Liver (tissue), 9 donors: Measurements from ENCODE around the gene ABHD12. TPM values are rescaled to one million over a fixed set of nuclear protein-coding genes. Genes with fewer than 3 reads are reported as not detected.
"Not testable (repeated sequence)": the region's sequence is repeated elsewhere in the genome, so short reads cannot be mapped to it uniquely, and the experiment has no call there.

Experiments
- DNase-seq: peaks from one replicate; pipeline ENCODE4 v3.0.0-alpha.2; 2017; ENCODE audit warnings: low spot score
- H3K27ac ChIP-seq, 2 donors: one replicate each; pipeline ENCODE4 v1.7.0; 2013; ENCODE audit warnings: inconsistent platforms in 2 of 2, low read length in 2 of 2, control low read depth in 1 of 2, low read depth in 1 of 2, mild to moderate bottlenecking in 1 of 2
- H3K27me3 ChIP-seq, 4 donors: one replicate each; pipeline versions ENCODE4 v1.6.1 to v1.7.0; 2013; ENCODE audit warnings: low read length in 3 of 4, inconsistent platforms in 1 of 4, mild to moderate bottlenecking in 1 of 4, moderate library complexity in 1 of 4; ENCODE audit not compliant: control insufficient read depth in 4 of 4, insufficient read depth in 4 of 4
- H3K36me3 ChIP-seq, 4 donors: one replicate each; pipeline versions ENCODE4 v1.6.1 to v1.7.0; 2013; ENCODE audit warnings: low read length in 3 of 4, mild to moderate bottlenecking in 3 of 4, low read depth in 1 of 4, moderate library complexity in 1 of 4; ENCODE audit not compliant: control insufficient read depth in 4 of 4, insufficient read depth in 3 of 4
- H3K4me1 ChIP-seq, 4 donors: one replicate each; pipeline versions ENCODE4 v1.6.1 to v1.7.0; 2013; ENCODE audit warnings: low read length in 3 of 4, mild to moderate bottlenecking in 3 of 4, moderate library complexity in 1 of 4; ENCODE audit not compliant: control insufficient read depth in 4 of 4, insufficient read depth in 4 of 4
- H3K4me3 ChIP-seq, 3 donors: one replicate each; pipeline versions ENCODE4 v1.6.1 to v1.7.0; 2013; ENCODE audit warnings: low read length in 3 of 3, control low read depth in 1 of 3, low read depth in 1 of 3, mild to moderate bottlenecking in 1 of 3
- H3K9ac ChIP-seq, 2 donors: one replicate each; pipeline ENCODE4 v1.7.0; 2013; ENCODE audit warnings: low read length in 2 of 2, mild to moderate bottlenecking in 2 of 2, moderate library complexity in 2 of 2, control low read depth in 1 of 2, low read depth in 1 of 2
- H3K9me3 ChIP-seq, 4 donors: one replicate each; pipeline versions ENCODE4 v1.6.1 to v1.7.0; 2013; ENCODE audit warnings: low read length in 3 of 4; ENCODE audit not compliant: control insufficient read depth in 4 of 4
- ATF3 ChIP-seq: IDR thresholded peaks from 2 replicates; pipeline ENCODE4 v1.6.1; 2016; ENCODE audit warnings: antibody characterized with exemption
- CTCF ChIP-seq: fragments of 150-350 bp; IDR thresholded peaks from 2 replicates; pipeline ENCODE4 v1.5.1; 2017; ENCODE audit warnings: improper control_type of control experiment, low read depth, low read length; ENCODE audit not compliant: missing input control
- EGR1 ChIP-seq, 2 donors: IDR thresholded peaks; 2 replicates each; pipeline ENCODE4 v1.6.1; 2016 to 2018; ENCODE audit warnings: antibody characterized with exemption in 2 of 2, low read depth in 2 of 2
- GABPA ChIP-seq, 2 donors: IDR thresholded peaks in 1 of 2; conservative IDR thresholded peaks in 1 of 2; 2 replicates each; pipeline ENCODE4 v1.6.1; 2016; ENCODE audit warnings: antibody characterized with exemption in 2 of 2, mild to moderate bottlenecking in 1 of 2, moderate library complexity in 1 of 2
- JUND ChIP-seq, 2 donors: IDR thresholded peaks; 2 replicates each; pipeline ENCODE4 v1.6.1; 2016; ENCODE audit warnings: antibody characterized with exemption in 2 of 2
- MAX ChIP-seq: IDR thresholded peaks from 2 replicates; pipeline ENCODE4 v1.6.1; 2016; ENCODE audit warnings: antibody characterized with exemption
- NR2F2 ChIP-seq: IDR thresholded peaks from 2 replicates; pipeline ENCODE4 v1.6.1; 2016; ENCODE audit warnings: antibody characterized with exemption
- RAD21 ChIP-seq, 2 donors: IDR thresholded peaks; 2 replicates each; pipeline ENCODE4 v1.6.1; 2016; ENCODE audit warnings: antibody characterized with exemption in 2 of 2, mild to moderate bottlenecking in 2 of 2
- RXRA ChIP-seq, 2 donors: IDR thresholded peaks; 2 replicates each; pipeline ENCODE4 v1.6.1; 2017 to 2018; ENCODE audit warnings: antibody characterized with exemption in 2 of 2, mild to moderate bottlenecking in 1 of 2
- SP1 ChIP-seq: IDR thresholded peaks from 2 replicates; pipeline ENCODE4 v1.6.1; 2018; ENCODE audit warnings: antibody characterized with exemption, mild to moderate bottlenecking
- TAF1 ChIP-seq: conservative IDR thresholded peaks from 2 replicates; pipeline ENCODE4 v1.6.1; 2016; ENCODE audit warnings: antibody characterized with exemption, mild to moderate bottlenecking
- YY1 ChIP-seq: IDR thresholded peaks from 2 replicates; pipeline ENCODE4 v1.6.1; 2016; ENCODE audit warnings: antibody characterized with exemption, mild to moderate bottlenecking
- WGBS: extraction: QIAGEN DNeasy Blood & Tissue Kit; methylation state at CpG from one replicate; pipeline ENCODE4 v1.1.7; 2013; 5-methylcytosine and 5-hydroxymethylcytosine counted together
- polyA plus RNA-seq, 2 donors: library from polyadenylated mRNA; stranded (reverse) in 1 of 2; unstranded in 1 of 2; fragments of 200-250 nt in 1 of 2; fragments of >200 nt in 1 of 2; fragmentation: Nextera tagmentation in 1 of 2; extraction: Ambion mirVana in 1 of 2; gene quantifications; one replicate each; pipeline versions ENCODE4 v1.2.1 to v1.2.3, GENCODE V29; 2013 to 2015
- total RNA-seq, 2 donors: library from RNA; depleted of rRNA; stranded (reverse); fragments of >200 nt; gene quantifications; one replicate each; pipeline ENCODE4 v1.2.3, GENCODE V29; 2014
- TF ChIP-seq, protein P1 (sequence below): IDR thresholded peaks from 2 replicates; pipeline ENCODE4 v1.6.1; 2016; ENCODE audit warnings: antibody characterized with exemption, mild to moderate bottlenecking
- TF ChIP-seq, protein P2 (sequence below): IDR thresholded peaks from 2 replicates; pipeline ENCODE4 v1.6.1; 2016; ENCODE audit warnings: antibody characterized with exemption
- donor health status: healthy.
- donor health status: healthy.
- donor health status: healthy.
- donor health status: healthy.
- donor health status: healthy.

ABHD12 gene
- total and polyA plus RNA-seq, 4 donors, result 11.1 to 15.4 (median 12.9) TPM

DNA sequence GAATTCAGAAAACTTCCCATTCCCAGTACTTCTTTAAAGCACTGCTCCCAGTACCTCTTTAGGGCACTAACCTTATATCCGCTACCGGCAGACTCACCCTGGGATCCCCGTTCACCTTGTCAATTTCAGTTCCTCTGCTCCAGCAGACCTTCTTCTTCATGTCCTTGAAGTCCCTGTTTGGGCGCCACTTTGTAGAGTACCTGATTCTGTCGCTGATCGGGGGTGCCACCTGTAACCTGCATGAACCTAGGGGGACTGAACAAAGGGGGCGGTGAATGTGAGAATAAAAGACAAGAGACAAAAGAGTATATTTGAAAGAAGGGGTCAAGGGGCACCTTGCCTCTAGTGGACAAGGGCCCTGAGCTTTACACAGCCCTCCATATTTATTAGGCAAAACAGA is 11.9 kb upstream of the ABHD12 start:
- Histone ChIP-seq H3K9me3 (peaks cover 3 to 10% (median 3%) of the 10 kb centered on the region in 4 donors), H3K27ac (no peak overlapping the region), H3K27me3 (no peaks in the 10 kb centered on the region), H3K36me3 (no peaks in the 10 kb centered on the region), H3K4me1 (peaks cover 0 to under 1% (median 0%) of the 10 kb centered on the region in 4 donors), H3K4me3 (no peak overlapping the region), H3K9ac (no peak overlapping the region)
- no peak for TF ChIP-seq EGR1 (IDR thresholded peaks at IDR 0.05; ENCODE audit: low read depth in 2 of 2)
- TF ChIP-seq, protein P1, sequence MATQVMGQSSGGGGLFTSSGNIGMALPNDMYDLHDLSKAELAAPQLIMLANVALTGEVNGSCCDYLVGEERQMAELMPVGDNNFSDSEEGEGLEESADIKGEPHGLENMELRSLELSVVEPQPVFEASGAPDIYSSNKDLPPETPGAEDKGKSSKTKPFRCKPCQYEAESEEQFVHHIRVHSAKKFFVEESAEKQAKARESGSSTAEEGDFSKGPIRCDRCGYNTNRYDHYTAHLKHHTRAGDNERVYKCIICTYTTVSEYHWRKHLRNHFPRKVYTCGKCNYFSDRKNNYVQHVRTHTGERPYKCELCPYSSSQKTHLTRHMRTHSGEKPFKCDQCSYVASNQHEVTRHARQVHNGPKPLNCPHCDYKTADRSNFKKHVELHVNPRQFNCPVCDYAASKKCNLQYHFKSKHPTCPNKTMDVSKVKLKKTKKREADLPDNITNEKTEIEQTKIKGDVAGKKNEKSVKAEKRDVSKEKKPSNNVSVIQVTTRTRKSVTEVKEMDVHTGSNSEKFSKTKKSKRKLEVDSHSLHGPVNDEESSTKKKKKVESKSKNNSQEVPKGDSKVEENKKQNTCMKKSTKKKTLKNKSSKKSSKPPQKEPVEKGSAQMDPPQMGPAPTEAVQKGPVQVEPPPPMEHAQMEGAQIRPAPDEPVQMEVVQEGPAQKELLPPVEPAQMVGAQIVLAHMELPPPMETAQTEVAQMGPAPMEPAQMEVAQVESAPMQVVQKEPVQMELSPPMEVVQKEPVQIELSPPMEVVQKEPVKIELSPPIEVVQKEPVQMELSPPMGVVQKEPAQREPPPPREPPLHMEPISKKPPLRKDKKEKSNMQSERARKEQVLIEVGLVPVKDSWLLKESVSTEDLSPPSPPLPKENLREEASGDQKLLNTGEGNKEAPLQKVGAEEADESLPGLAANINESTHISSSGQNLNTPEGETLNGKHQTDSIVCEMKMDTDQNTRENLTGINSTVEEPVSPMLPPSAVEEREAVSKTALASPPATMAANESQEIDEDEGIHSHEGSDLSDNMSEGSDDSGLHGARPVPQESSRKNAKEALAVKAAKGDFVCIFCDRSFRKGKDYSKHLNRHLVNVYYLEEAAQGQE, result no peak
- TF ChIP-seq CTCF, result no peak
- TF ChIP-seq JUND (IDR thresholded peaks at IDR 0.05), result no peak
- no peak for TF ChIP-seq MAX
- no peak for TF ChIP-seq RAD21 (IDR thresholded peaks at IDR 0.05)
- TF ChIP-seq RXRA (IDR thresholded peaks at IDR 0.05), result no peak
- no peak for TF ChIP-seq GABPA (IDR thresholded peaks at IDR 0.05 in 1 of 2, conservative IDR thresholded peaks at IDR 0.05 in 1 of 2)
- no peak for TF ChIP-seq TAF1
- no peak for TF ChIP-seq NR2F2
- TF ChIP-seq YY1, result no peak
- no peak for TF ChIP-seq SP1
- TF ChIP-seq ATF3, result no peak
- TF ChIP-seq, protein P2, sequence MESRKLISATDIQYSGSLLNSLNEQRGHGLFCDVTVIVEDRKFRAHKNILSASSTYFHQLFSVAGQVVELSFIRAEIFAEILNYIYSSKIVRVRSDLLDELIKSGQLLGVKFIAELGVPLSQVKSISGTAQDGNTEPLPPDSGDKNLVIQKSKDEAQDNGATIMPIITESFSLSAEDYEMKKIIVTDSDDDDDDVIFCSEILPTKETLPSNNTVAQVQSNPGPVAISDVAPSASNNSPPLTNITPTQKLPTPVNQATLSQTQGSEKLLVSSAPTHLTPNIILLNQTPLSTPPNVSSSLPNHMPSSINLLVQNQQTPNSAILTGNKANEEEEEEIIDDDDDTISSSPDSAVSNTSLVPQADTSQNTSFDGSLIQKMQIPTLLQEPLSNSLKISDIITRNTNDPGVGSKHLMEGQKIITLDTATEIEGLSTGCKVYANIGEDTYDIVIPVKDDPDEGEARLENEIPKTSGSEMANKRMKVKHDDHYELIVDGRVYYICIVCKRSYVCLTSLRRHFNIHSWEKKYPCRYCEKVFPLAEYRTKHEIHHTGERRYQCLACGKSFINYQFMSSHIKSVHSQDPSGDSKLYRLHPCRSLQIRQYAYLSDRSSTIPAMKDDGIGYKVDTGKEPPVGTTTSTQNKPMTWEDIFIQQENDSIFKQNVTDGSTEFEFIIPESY, result no peak
- DNase-seq, result no peak
- 96% methylated on average over 7 of the region's 7 CpGs for WGBS

- H3K4me3 ChIP-seq, result not testable (repeated sequence)
Observed at GRCh38 chr20:25400291-25400732, 9.7 kb upstream of the ABHD12 start.

More at GRCh38 chr20:25400291-25400732, 9.7 kb upstream of the ABHD12 start:
- H3K27ac ChIP-seq, H3K4me1 ChIP-seq, H3K36me3 ChIP-seq, H3K27me3 ChIP-seq, DNase-seq, H3K9ac ChIP-seq: not testable (repeated sequence)
- peaks cover 3 to 10% (median 3%) of the 10 kb centered on the region in 4 donors for H3K9me3 ChIP-seq
- 82% methylated on average over 11 of the region's 11 CpGs for WGBS
